ENCODE measurements around the gene FAM222B.
"Not testable (repeated sequence)": the region's sequence is repeated elsewhere in the genome, so short reads cannot be mapped to it uniquely, and the experiment has no call there.

The FAM222B gene

DNA sequence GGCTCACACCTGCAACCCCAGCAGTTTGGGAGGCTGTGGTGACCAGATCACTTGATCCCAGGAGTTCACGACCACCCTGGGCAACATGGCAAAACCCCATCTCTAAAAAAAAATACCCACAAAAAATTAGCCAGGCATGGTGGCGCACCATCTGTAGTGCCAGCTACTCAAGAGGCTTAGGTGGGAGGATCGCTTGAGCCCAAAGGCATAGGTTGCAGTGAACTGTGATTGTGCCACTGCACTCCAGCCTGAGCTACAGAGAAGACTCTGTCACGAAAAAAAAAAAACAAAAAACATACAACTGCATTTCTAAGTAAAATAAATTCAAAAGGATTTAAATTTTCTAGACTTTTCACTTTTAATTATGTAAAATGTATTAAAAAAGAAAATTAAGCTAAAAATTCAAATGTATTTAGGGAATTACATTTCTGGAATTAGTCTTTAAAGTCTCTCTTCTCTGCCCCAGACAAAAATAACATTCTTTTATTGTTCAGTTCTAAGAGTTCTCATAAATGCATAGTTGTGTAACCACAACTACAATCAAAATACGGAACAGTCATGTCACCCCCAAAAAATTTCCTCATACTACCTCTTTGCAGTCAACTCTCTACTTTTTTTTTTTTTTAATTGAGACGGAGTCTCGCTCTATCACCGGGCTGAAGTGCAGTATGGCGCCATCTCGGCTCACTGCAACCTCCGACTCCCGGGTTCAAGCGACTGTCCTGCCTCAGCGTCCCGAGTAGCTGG is 14.1 kb downstream of the FAM222B start:
- H3K4me3 Mint-ChIP-seq = no peak overlapping the region
- H3K36me3 Mint-ChIP-seq = peaks cover 55% of the 10 kb centered on the region
- no peak for ATAC-seq
- peaks cover 9% of the 10 kb centered on the region for H3K4me1 Mint-ChIP-seq
- no peak overlapping the region for H3K27ac Mint-ChIP-seq
- no peak for DNase-seq (ENCODE audit: low spot score in 2 of 2)
- H3K9me3 Mint-ChIP-seq = no peaks in the 10 kb centered on the region

DNA sequence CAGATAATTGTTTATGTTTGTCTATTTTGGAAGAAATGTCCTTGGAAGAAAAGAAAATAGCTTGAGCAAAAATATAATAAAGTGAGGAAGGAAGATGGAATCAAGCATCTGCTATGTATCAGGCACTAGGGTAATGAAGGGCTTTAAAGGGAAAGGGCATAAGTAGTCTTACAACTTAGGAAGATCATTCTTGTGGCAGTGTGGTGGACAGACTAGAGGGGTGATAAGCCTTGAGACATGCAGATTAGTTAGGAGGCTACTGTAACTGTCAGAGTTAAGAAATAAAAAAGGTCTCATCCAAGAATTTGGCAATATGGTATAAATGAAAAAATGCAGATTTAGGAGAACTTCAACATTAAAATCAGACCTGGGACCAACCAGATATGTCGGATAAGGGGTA is 14.9 kb downstream of the FAM222B start:
- Mint-ChIP-seq H3K4me3 (no peak overlapping the region), H3K4me1 (peaks cover 14% of the 10 kb centered on the region), H3K27ac (peak overlapping the region; percentile 3), H3K36me3 (peaks cover 53% of the 10 kb centered on the region), H3K9me3 (no peaks in the 10 kb centered on the region)
- ATAC-seq (no peak), DNase-seq (ENCODE audit: low spot score in 2 of 2) (no peak)

DNA sequence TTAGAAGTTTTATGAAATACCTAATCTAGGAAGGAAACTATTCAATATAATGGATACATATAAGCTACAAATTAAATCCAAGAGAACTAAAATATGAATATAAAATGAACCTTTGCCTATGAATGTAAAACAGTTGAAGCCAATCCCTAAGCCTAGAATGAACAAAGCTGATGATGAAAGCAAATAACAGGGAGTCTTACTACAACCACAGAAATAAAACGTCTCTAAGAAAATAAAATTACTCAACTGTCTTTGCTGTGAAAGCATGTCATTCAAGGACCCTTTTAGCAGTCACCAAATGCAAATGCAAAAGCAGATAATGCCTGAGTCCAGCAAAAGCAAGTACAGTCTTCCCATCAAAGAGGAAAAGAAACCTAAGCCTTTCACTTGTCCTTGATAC is 23.0 kb downstream of the FAM222B start:
- no peak overlapping the region for H3K4me3 Mint-ChIP-seq
- no peak for ATAC-seq
- H3K4me1 Mint-ChIP-seq = peaks cover 12% of the 10 kb centered on the region
- H3K27ac Mint-ChIP-seq = no peak overlapping the region
- H3K36me3 Mint-ChIP-seq = peaks cover 11% of the 10 kb centered on the region
- no peaks in the 10 kb centered on the region for H3K9me3 Mint-ChIP-seq
- no peak for DNase-seq (ENCODE audit: low spot score in 2 of 2)

DNA sequence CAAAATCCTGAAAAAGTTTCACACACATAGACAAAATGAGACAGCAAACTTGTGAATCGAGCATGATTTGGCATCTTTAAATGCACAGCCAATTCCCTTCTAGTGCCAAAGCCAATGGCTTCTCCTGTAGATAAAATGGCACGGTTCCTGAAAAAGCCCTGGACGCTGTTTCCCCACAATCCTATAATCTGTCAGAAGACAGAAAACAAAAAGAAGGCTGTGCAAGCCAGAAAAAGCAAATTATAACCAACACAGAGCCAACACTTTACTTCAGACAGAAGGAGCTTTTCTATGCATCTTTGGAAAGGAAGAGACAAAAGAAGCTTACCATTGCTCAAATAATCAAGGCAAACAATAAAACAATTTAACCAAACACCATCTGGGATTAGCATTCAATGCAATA is 23.8 kb downstream of the FAM222B start:
- H3K9me3 Mint-ChIP-seq = no peaks in the 10 kb centered on the region
- DNase-seq (ENCODE audit: low spot score in 2 of 2) = no peak
- peaks cover 8% of the 10 kb centered on the region for H3K4me1 Mint-ChIP-seq
- no peak overlapping the region for H3K4me3 Mint-ChIP-seq
- no peak for ATAC-seq
- H3K27ac Mint-ChIP-seq = no peak overlapping the region
- H3K36me3 Mint-ChIP-seq = peaks cover 11% of the 10 kb centered on the region

DNA sequence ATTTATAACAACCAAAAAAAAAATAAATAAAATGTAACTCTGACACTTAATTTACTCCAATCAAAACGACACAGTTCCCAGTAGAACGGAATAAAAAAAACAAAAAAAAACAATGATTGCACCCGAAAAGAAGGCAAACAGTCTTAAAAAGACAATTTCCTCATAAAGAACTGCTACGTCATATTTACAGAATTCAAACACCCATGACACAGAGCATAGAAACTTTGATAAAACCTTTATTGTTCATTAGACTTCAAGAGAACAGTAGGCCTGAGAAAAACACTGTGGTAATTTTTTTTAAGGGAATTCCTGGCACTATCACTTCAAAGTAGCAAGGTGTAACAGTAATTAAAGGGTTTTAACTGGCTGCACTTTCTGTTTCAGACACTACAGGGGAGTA is 26.1 kb downstream of the FAM222B start:
- ATAC-seq (no peak), DNase-seq (ENCODE audit: low spot score in 2 of 2) (no peak)
- no peak overlapping the region for H3K4me3 Mint-ChIP-seq
- H3K4me1 Mint-ChIP-seq = peaks cover 8% of the 10 kb centered on the region
- H3K27ac Mint-ChIP-seq = no peak overlapping the region
- H3K36me3 Mint-ChIP-seq = peaks cover 8% of the 10 kb centered on the region
- H3K9me3 Mint-ChIP-seq = no peaks in the 10 kb centered on the region

DNA sequence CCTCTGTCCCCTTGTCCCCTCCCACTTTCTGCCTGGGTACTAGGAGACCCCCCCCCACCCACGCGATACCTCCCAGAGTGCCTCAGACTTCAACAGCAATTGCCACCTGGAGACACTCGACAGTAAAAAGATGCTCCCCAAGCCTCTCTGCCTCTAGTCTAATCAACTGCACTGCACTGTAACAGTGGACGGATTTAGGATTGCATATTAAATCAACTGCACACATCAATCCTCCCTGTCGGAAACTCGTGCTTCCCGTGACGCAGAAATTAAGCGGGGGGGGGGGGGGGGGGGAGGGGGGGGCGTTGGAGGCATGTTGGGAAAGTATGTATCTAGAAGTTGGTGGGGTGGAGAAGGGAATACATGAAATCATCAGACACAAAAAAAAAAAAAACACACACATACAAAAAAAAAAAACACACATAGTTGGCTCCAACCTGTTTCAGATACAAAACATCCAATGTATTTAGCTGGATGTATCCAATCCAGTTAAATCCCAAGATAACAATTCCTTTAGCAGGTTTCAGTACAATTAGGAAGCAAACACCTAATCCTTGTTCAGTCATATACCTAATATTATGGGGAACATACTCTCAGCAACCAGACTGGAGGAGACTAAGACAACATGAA is 29.7 kb downstream of the FAM222B start:
- peak overlapping the region; percentile 82 for H3K27ac Mint-ChIP-seq
- peaks cover 27% of the 10 kb centered on the region for H3K4me1 Mint-ChIP-seq
- no peaks in the 10 kb centered on the region for H3K9me3 Mint-ChIP-seq
- peak; percentile 60 for ATAC-seq
- DNase-seq (ENCODE audit: low spot score in 2 of 2) = no peak
- peak overlapping the region; percentile 81 for H3K4me3 Mint-ChIP-seq
- no peaks in the 10 kb centered on the region for H3K36me3 Mint-ChIP-seq

DNA sequence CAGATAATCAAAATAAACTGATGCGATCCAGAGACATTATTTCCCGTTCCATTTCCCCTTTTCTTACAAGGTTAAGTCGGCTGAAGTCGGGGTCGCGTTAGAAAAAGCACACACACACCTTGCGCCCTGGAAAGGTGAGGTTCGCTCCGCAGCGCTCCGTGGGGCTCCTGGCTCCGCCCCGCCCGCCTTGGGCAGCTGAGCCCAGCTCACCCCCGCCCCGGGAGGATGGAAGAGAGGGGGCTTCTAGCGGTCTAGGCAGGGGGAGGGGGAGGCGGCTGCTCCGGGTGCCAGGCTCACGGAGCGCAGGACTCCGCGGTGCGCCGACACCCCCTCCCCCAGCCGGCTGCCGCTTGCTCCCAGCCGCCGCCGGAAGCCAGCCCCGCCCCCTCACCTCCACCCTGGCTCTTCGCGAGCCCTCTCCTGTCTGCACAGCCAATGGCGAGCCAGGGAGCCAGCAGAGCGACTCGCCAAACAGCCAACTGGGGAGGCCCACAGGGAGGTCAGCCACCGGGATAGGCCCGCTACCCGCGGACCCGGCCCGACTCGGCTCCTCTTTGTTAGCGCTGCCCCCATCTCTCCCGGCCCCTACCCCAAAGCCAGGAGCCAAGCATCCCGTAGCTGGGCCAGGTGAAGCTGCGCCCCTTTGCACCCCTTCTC is 30.4 kb downstream of the FAM222B start:
- Mint-ChIP-seq H3K36me3 (peaks cover 4% of the 10 kb centered on the region), H3K4me1 (peaks cover 30% of the 10 kb centered on the region), H3K27ac (peak overlapping the region; percentile 82), H3K9me3 (no peaks in the 10 kb centered on the region), H3K4me3 (peak overlapping the region; percentile 81)
- ATAC-seq (peak; percentile 100), DNase-seq (ENCODE audit: low spot score in 2 of 2) (peak; percentile 88 to 95)

DNA sequence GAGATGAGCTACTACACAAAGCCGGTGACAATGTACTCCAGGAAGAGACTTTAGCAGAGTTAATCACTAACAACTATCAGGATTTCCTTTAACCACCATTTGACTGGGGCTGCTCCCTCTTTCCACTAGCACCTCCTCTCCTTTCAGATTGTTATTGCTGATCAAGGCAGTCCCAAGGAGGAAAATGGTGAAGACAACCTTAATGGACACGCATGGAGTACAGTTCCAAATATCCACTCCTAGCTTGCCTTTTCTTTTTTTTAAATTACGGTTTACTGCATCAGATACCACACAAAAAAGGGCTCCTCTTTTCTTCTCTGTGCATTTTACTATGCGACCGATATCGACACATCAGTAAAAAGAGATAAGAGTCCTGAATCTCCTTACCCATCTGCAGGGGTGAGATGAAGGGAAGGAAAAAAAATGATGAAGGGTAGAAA is 30.9 kb downstream of the FAM222B start:
- no peak for DNase-seq (ENCODE audit: low spot score in 2 of 2)
- Mint-ChIP-seq H3K36me3 (peaks cover 7% of the 10 kb centered on the region), H3K4me3 (peak overlapping the region; percentile 81), H3K9me3 (no peaks in the 10 kb centered on the region), H3K27ac (peak overlapping the region; percentile 82), H3K4me1 (peaks cover 30% of the 10 kb centered on the region)
- no peak for ATAC-seq

DNA sequence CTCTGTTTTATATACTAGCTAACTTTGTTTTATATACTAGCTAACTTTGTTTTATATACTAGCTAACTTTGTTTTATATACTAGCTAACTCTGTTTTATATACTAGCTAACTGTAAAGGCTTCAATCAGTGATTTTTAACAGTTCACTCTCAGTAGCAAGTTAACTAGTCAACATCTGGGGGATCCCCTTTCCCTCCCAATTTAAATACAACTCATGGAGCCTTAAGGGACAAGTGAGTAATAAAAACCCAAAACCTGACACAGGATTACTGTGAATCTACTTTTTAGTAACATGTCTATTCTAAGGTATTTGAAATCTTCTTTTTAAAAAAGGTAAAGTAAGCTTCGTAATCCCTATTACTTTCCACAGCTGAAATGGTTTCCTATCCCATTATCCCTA is 32.2 kb downstream of the FAM222B start:
- peak overlapping the region; percentile 81 for H3K4me3 Mint-ChIP-seq
- peaks cover 18% of the 10 kb centered on the region for H3K36me3 Mint-ChIP-seq
- H3K27ac Mint-ChIP-seq = no peak overlapping the region
- no peaks in the 10 kb centered on the region for H3K9me3 Mint-ChIP-seq
- no peak for DNase-seq (ENCODE audit: low spot score in 2 of 2)
- peak; percentile 70 for ATAC-seq
- peaks cover 30% of the 10 kb centered on the region for H3K4me1 Mint-ChIP-seq

DNA sequence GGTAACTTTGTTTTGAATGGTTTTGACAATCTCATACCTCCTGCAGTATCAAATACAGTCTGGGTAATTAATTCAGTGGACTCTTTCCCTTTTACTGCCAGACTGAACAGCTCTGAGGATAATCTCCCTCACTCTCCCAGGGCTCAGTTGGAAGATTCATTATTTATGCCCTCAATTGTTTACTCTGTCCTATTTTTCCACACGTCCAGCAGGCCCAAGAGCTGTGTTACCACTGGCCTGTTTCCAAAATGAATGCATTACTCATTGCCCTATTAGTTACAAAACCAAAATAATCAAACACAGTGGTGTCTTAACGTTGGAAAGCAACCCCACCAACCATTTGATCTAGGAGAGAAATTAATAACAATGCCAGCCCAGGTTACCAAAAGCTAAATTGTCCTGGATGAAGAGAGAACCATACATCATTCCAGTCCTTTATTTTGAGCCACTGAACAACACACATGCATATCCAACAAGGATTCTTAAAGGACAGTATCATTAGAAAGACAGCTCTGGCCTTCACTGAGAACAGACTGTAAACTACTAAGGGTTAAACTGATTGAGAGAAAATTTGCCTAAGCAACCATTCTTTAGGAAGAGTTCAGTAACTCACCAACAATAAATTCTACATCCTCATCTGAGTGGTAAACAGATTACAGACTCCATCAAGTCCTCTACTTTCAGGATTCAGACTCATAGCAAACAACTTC is 34.5 kb downstream of the FAM222B start:
- H3K27ac Mint-ChIP-seq = peak overlapping the region; percentile 41
- H3K36me3 Mint-ChIP-seq = peaks cover 41% of the 10 kb centered on the region
- H3K4me1 Mint-ChIP-seq = peaks cover 28% of the 10 kb centered on the region
- no peak overlapping the region for H3K4me3 Mint-ChIP-seq
- ATAC-seq (no peak), DNase-seq (ENCODE audit: low spot score in 2 of 2) (no peak)
- no peaks in the 10 kb centered on the region for H3K9me3 Mint-ChIP-seq

DNA sequence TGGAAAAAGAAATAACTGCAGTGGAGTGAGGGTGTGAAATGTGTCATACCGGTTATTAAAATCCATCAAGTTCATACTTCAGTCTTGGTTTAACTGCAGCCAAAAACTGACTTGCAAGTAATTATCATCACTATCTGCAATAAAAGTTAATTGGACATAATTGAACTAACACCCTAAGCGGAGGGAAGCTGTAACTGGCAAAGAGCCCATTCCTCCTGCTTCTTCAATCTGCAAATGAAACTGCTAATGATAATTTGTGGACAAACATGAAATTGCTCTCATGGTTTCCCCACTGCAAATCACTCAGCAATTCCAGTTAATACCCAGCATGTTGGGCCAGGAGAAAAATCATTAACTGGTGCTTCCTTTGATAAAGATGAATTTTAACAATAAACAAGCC is 46.5 kb downstream of the FAM222B start:
- peaks cover 6% of the 10 kb centered on the region for H3K4me1 Mint-ChIP-seq
- peaks cover 5% of the 10 kb centered on the region for H3K36me3 Mint-ChIP-seq
- H3K9me3 Mint-ChIP-seq = no peaks in the 10 kb centered on the region
- DNase-seq (ENCODE audit: low spot score in 2 of 2) = no peak
- H3K4me3 Mint-ChIP-seq = no peak overlapping the region
- no peak overlapping the region for H3K27ac Mint-ChIP-seq
- ATAC-seq = no peak

DNA sequence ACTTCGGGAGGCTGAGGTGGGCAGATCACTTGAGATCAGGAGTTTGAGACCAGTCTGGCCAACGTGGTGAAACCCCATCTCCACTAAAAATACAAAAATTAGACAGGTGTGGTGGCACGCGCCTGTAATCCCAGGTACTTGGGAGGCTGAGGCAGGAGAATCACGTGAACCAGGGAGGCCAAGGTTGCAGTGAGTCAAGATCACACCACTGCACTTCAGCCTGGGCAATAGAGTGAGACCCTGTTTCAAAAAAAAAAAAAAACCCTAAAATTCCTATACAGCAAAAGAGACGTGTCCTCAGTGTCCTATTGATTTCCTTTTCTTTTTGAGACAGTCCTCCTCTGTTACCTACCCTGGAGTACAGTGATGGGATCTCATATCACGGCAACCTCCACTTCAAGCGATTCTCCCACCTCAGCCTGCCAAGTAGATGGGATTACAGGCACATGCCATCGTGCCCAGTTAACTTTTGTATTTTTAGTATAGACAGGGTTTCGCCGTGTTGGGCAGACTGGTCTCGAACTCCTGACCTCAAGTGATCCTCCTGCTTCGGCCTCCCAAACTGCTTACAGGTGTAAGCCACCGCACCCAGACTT is 47.6 kb downstream of the FAM222B start:
- H3K36me3 Mint-ChIP-seq, H3K4me1 Mint-ChIP-seq, ATAC-seq: not testable (repeated sequence)

DNA sequence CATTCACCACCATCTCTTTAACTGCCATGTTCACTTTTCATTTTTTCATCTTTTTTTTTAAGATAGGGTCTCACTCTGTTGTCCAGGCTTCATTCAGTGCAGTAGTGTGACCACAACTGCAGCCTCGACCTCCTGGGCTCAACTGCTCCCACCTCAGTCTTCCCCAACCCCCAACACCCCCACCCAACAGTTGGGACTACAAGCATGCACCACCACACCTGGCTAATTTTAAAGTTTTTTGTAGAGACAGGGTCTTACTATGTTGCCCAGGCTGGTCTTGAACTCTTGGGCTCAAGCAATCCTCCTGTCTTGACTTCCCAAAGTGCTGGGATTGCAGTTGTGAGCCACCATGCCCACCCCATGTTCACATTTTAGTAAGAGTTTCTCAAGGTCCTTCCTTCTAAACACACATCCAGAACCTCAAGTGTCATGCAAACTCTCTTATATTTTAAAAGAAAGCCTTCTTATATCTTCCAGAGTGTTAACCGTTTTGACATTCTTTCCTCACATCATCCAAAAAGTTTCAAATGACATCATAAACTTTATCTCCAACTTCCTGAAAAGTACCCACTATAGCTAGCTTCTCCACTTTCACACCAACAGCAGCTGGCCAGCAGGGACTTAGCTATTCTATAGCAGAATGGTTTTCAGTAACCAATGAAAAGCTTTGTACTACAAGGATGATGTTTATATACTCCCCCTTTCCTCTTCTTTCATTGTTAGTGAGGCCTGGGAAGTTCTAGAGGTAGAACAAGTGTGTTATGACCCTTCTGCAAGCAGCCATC is 49.5 kb downstream of the FAM222B start:
- ATAC-seq (no peak), DNase-seq (ENCODE audit: low spot score in 2 of 2) (no peak)
- peaks cover 12% of the 10 kb centered on the region for H3K36me3 Mint-ChIP-seq
- no peaks in the 10 kb centered on the region for H3K9me3 Mint-ChIP-seq
- no peak overlapping the region for H3K4me3 Mint-ChIP-seq
- peaks cover 11% of the 10 kb centered on the region for H3K4me1 Mint-ChIP-seq
- peak overlapping the region; percentile 12 for H3K27ac Mint-ChIP-seq

More for the DNA sequence above, 47.6 kb downstream of the FAM222B start:
- not testable (repeated sequence) for DNase-seq (ENCODE audit: low spot score in 2 of 2); H3K4me3 Mint-ChIP-seq; H3K9me3 Mint-ChIP-seq; H3K27ac Mint-ChIP-seq

DNA sequence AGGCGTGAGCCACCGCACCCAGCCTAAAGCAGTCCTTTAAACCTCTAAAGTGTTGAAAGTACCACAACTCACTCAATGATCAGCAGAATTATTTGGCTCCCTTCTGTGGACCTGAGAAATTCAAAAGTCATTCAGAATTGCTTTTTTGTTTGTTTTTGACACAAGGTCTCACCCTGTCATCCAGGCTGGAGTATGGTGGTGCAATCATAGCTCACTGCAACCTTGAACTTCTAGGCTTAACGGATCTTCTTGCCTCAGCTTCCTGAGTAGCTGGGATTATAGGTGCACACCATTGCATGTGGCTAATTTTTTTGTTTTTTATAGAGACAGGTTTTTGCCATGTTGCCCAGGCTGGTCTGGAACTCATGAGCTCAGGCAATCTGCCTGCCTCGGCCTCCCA is 54.5 kb downstream of the FAM222B start:
- no peak for ATAC-seq
- H3K36me3 Mint-ChIP-seq = peaks cover 12% of the 10 kb centered on the region
- peaks cover 7% of the 10 kb centered on the region for H3K4me1 Mint-ChIP-seq
- no peak overlapping the region for H3K4me3 Mint-ChIP-seq
- DNase-seq (ENCODE audit: low spot score in 2 of 2) = no peak
- no peaks in the 10 kb centered on the region for H3K9me3 Mint-ChIP-seq
- no peak overlapping the region for H3K27ac Mint-ChIP-seq

Data from stimulated activated effector memory CD8-positive, alpha-beta T cell treated with anti-CD3 and anti-CD28 coated beads, Interleukin-12 subunit alpha, Interleukin-12 subunit beta, amount 100 ng/mL, for 72 hours (primary cell).